CD1c-positive myeloid dendritic cell (primary cell): ENCODE results near the gene IWS1.
"Not testable (repeated sequence)": the region's sequence is repeated elsewhere in the genome, so short reads cannot be mapped to it uniquely, and the experiment has no call there.

Experiments
- DNase-seq: peaks from one replicate; pipeline ENCODE4 v3.0.0-alpha.2; 2016; ENCODE audit errors: extremely low spot score

Gene IWS1

DNA sequence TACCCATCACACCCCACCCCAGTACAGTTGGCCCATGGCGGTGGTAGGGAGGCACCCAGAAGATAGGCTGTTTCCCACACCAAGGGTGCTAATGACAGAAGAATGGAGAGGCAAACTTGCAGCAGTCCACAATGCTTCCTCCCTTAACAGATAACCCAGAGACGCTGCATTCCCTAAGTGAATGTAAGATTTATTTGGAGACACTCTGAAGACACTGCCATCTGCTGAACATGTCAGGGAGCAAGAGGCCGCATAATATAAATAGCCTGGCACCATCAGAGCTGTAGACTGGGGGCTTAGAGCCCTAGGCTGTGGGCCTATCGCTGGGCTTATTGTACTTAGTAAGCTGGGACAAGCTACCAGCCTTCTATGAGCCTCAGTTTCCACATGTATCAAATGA is 2.2 kb upstream of the IWS1 start:
- no peak for DNase-seq

DNA sequence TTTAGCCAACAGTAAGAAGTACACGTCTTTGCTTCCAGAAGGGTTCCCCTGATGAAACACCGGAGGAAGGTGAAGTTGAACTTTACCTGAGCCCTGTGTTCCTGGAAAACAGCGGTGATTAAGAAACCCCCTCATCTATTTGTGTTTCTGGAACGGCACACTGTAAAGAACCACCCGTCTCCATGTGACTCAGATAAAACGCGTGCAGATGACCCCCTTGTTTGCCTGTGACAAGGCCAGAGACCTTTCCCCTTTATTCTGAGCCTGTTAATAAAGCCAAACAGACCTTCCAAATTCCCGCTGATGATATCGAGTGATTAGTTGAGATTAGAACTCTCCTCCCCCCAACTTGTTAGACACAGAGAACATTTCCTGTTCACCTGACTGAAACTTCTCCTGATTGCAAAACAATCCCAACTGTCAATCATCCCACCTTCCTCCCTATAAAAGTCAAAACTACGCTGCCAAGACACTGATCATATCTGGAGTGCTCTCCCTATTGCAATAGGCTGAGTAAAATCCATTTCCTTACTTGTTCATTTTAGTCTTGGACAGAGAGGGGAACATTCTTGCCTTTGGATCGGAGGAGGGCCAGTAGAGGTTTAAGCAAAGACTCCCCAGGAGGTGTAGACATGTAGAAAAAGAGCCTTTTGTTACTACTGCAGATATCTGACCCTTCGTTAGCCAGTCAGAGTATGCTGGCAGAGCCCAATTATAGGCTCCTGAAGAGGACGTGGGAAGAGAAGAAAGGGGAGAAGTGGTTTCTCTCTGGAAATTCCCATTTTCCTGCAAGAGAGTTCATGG is 914 bp upstream of the IWS1 start:
- no peak for DNase-seq

DNA sequence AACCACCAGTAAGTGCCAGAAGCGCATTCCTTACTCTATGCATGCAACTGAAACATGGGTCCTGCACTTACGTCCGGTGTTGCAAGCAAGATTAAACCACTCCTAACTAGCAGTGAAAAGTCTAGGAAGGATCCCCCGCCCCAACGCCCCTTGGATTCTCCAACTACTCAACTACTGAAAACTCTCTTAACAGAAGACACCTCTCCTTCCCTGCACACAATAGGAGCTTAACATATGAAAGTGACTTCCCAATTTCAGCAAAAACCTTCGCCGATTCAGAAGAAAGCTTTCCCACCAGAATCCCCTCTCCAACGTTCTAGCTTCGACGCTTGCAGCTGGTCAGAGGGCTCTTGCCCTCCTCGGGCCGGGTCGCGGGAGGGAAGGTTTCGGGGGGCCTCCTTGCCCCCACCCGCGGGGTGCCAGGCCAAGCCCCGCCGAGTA is 578 bp downstream of the IWS1 start:
- peak; percentile 38 for DNase-seq

DNA sequence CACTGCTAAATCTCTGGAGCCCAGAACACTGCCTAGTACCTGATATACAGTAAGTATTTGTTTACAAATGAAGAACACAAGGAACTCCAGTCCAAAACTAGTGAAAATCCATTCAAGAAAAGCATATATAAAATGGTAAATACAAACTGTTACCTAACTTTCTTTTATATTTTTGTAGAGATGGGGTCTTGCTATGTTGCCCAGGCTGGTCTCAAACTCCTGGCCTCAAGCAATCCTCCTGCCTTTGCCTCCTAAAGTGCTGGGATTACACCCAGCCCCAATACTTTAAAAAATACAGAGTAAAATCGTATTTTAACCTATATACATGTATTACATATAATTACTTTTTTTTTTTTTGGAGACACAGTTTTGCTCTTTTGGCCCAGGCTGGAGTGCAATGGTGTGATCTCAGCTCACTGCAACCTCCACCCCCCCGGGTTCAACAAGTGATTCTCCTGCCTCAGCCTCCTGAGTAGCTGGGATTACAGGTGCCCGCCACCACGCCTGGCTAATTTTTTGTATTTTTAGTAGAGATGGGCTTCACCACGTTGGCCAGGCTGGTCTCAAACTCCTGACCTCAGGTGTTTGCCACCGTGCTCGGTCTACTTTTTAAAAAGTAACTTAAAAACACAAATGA is 2.0 kb downstream of the IWS1 start:
- not testable (repeated sequence) for DNase-seq

DNA sequence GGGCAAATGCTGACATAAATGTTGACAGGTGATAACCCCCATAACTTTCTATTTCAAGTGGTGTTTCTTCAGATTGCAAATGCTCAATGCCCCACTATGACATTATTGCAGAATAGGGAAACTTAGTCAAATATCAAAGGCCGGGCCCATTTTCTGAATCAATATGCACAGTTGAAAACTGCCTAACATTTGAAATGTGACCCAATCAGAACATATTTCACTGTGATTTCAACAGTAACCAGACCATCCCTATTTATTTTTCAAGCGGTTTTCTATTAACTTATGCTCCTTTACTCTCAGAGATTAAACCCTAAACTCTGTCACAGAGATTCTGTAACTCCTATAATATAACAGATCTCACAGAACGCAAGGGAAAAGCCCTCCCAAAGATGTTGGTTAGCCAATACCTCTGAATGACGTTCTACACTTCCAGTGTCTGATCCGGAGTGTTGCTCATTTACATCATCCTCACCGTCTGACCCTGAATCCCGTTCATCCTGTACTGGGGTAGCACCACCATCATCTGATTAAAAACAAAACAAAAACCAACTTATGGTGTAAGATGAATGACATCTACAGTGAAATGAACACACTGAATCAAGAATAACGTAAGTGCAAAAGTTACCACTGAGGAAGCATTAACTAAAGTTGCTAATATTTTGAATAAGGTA is 2.9 kb downstream of the IWS1 start:
- no peak for DNase-seq

DNA sequence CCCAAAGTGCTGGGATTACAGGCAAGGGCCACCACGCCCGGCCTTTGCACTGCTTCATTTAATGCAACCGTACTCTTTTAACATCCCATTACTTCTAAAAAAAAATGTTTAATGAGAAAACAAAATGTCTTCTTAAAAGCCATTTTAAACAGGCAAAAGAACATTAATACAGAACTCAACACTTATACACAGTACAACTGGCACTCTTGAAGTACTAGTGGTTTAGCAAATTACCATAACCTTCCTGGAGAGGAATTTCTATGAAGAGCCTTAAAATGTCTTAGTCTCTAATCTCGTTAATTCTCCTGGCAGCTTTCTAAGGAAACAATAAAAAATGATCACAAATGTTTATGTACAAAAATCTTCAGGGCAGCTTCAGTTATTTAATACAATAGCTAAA is 5.9 kb downstream of the IWS1 start:
- no peak for DNase-seq

DNA sequence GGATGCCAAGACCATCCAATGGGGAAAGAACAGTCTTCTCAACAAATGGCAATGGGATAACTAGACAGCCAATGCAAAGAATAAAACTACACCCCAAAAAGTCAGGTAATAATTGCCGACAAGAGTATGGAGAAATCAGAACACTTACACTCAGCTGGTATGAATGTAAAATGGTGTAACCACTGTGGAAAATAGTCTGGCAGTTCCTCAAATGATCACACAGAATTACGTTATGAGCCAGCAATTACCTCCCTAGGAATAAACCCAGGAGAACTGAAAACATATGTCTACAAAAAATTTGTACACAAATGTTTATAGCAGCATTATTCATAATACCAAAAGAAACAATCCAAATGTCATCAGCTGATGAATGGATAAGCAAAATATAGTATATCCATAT is 8.8 kb downstream of the IWS1 start:
- no peak for DNase-seq

DNA sequence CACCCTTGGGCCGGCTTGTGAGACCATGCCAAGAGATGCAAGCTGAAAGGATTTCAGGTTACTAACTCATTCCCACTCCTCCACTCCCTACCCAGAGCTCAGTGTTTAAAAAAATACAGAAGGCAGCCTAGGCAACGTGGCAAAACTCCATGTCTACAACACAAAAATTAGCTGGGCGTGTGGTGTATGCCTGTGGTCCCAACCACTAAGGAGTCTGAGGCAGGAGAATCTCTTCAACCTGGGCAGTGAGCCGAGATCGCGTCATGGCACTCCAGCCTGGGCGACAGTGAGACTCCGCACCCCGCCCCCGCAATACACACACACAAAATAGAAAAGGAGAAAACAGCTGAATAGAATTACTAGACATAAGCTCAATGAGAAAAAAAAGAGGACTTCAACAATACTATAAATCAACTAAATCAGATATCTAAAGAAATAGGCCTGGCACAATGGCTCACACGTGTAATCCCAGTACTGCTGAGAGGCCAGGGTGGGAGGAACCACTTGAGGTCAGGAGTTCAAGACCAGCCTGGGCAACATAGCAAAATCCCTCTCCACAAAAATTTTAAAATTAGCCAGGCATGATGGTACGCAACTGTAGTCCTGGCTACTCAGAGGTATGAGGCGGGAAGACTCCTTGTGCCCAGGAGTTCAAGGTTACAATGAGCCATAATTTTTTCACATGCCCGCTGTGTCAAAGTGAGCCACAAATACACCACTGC is 10.1 kb downstream of the IWS1 start:
- DNase-seq, result no peak

DNA sequence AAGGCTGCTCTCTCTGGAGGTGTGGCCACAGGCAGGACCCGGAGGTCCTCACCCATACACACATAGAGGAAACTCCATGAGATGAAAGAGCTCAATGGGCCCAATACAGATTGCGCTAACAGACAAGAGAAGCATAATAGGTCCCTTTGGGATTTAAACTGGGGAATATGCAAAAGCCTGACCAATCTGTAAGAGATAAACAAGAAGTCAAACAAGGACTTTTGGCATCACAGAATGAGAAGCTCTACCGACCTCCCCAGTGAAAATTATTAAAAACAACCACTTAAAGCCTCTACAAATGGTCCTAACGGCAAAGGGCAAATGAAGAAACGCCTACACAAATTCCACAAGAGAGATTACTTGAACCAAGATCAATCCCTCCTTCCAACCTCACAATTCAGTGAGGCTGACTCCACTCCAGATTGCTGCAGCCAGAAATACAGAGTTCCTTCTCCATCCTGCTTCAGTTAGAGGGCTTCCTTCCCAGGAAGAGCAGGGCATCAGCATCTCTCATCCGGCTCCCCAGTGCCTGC is 10.8 kb downstream of the IWS1 start:
- DNase-seq, result no peak

DNA sequence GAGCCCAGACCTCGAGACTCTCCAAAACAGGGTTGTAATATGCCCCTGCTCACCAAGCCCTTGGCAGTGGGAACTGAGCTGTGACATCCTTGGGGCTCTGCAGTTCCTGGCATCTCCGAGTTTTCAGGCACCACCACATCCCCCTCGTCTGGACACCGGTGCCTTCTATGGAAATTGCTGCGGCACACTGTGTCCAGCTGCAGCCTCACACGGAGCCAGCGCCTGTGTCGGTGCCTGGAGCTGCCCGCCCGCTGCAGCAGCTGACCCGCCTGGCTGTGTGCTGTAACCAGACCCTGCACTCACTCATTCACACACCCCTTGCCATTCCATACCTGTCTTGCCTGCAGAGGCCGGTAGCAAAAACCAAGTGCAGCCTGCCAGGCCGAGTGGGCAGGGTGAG is 11.8 kb downstream of the IWS1 start:
- DNase-seq, result no peak

DNA sequence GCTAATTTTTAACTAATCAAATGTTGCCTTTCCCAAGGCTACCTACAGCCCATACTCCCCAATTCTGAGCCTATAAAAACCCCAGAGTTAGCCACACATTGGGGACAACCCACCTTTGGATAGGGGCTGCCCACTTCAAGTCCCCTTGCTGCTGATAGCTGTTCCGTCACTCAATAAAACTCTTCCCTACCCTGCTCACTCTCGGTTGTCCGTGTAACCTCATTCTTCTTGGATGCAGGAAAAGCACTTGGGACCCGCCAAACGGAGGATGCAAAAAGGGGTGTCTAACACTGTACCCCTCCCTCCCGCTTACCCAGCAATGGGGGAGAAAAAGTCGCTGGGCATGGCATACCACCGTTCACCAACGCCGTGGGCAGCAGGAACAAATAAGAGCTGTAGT is 12.2 kb downstream of the IWS1 start:
- no peak for DNase-seq

DNA sequence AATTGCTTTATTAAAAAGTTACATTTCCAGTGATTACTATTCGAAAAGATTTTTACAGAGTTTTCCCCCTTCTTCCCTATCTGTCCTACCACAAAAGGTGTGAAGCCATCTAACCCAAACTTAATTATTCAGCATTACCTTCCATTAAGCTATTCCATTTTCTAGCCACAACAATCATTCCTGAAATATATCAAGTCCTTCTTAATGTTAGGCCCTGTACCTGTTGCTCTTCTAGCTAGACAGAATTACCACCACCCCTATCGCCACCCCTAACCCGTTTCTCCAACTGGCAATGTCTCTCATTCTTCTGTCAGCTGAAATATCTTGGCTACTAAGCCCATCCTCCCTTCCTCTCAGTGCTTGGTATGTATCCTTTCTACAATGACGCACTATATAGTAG is 13.9 kb downstream of the IWS1 start:
- DNase-seq, result no peak

DNA sequence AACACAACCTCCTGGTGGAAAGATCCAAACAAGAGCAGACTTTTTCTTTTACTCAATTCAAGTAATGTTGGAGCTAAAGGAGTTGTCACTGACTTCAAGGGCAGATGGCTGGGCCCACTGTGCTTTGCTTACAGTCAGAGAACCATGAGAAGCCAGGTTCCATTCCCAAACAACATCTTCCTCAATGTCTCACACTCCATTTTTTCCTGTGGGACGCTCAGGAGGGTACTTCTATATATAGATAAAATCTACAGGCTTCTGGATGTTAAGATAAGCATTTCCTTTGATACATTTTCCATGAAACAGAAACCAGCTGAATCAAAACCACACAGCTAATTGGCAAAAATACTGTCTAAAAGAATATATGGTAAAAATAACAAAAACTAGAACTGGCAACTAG is 14.4 kb downstream of the IWS1 start:
- no peak for DNase-seq

DNA sequence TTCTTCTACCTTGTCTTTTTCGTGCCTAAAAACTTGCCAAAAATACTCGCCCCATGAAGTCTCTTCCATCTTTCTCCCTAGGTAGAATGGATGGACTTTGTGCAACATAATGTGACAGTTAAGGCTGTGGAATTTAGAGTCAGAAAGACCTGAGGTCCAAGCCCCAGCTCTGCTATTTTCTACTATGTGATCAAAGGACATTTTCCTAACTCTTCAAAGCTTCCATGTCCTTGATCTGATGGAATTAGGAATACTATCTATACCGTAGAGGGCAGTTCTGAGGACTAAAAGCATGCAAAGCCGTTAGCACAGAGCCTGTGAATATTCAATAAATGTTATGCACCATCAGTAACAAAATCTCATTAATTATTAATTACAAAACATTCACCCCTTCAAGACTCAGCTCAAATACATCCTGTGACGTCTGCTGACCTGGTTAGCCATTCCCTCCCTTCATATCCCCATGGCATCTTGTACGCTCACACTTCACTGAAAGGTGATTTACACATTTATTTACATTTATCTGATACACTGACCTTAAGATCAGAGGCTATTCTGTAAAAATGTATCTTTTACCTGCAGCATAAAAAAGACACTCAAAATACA is 15.1 kb downstream of the IWS1 start:
- DNase-seq, result no peak

DNA sequence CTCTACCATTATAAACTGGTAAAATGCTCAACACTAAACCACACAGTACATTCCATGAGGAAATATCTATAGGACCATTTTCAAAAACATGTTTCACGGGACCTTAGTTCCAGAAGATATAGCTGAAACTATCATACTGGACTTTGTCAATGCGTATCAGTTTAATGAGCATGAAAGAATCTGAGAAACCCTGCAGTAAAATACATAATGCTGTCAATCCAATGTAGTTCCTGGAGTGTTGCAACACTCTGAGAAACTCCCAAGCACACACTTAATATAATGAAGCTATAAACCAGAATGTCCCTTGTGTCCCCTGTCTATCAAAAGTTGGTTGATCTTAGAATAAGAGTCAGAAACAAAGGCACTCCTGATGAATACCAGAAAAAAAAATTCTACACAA is 16.2 kb downstream of the IWS1 start:
- no peak for DNase-seq

DNA sequence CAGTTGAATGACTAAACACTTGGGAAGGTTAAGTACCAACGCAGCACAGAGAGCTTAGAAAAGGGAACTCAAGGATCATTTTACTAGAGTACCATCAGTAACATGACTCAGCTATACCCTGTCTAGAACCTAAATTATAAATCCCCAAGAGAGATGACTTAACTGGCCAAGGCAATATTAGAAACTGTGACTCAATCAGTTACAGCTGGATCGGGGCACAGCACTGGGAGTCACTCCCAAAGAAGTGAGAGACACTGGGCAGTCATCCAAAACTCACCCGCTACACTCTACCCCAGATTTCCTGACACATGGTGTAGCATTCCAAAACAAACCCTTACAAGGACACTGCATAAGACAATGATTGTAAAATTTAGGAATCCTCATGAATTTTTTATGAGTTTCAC is 17.7 kb downstream of the IWS1 start:
- peak; percentile 62 for DNase-seq

DNA sequence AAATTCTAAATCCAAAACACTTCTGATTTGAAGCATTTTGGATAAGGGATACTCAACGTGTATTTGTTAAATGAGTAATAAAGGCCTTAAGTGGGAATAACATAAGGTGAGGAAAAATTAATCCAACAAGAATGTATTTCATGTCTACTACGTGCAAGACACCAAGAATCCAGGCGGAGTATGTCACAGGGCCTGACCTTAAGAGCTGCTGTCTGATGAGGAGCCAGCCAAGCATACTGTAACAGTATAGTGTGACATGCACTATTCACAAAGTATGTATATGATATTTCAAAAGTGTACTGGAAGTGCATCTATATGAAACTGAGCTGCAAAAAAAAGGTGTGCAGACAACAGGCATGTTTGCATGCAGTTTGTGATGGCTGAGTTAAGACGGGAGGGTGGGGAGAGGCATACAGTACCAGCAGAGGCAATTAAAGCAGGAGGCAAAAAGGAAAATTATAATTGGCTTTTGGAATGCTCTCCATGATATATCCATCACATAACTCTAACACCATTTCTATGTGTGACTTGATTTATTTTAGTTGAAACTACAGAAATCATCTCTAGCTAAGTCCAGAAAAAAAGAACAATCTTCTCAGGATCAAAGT is 18.2 kb downstream of the IWS1 start:
- no peak for DNase-seq

DNA sequence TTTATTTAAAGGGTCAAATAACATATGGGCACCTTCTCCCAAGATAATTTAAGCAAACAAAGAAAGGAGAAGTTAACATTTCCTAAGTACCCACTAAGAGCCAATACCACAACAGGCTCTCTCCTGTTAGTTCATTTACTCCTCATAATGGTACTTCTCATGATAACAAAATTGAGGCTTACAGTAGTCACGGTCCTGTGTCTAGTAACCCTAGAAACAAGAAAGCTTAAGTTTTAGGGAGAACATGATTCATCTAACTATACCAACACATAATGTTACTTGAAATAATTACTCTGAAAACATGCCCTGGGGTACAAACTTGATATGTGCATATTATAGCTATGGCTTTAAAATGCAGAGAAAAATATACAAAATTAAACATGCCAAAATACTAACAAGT is 19.8 kb downstream of the IWS1 start:
- peak; percentile 6 for DNase-seq

DNA sequence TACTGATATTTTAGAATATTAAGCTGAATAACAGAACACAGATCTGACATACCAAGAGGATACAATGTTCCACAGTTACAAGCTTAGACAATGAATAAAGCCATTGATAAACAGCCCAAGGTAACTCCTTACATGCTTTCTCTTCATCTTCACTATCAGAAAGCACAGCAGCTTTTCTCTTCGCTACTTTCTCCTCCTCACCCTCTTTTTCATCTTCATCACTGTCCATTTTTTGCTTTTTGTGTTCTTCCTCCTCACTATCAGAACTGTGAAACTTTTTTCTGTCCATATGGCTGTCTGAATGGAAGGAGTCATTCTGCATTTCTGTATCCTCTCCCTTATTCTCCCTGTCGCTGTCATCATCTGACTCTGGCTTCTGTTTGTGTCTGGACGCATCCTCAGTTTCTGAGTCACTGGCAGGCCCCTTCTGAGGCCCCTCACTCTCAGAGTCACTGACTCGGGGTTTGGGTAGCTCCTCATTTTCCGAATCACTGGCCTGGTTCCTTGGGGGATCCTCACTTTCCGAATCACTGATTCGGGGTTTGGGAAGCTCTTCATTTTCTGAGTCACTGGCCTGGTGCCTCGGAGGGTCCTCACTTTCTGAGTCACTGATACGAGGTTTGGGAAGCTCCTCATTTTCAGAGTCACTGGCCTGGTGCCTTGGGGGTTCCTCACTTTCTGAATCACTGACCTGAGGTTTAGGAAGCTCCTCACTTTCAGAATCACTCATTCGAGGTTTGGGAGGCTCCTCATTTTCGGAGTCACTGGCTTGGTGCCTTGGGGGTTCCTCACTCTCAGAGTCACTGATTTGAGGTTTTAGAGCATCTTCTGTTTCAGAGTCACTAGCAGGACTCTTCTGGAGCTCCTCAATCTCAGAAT is 21.5 kb downstream of the IWS1 start:
- DNase-seq, result peak; percentile 63

DNA sequence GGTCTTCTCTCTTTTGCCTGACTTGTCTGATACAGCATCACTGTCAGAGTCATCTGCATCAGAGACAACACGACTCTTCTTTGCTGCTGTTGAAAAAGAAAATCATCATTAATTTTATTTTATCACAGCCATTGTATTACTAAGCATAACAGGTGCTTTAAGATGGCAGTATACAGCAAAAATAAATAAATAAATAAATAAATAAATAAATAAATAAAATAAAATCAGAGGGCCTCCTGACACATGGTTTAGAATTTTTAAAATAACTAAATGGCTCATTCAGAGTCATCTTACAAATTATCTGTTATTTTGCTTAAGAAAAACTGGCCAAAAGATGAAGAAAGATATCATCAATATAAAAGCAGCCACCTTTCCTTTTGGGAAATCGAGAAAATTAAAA is 22.8 kb downstream of the IWS1 start:
- no peak for DNase-seq
